KBM-7 (cell line): Measurements from ENCODE around the gene TAF6L.
"Not testable (repeated sequence)": the region's sequence is repeated elsewhere in the genome, so short reads cannot be mapped to it uniquely, and the experiment has no call there.

Source experiments
- DNase-seq: peaks from one replicate; pipeline ENCODE4 v3.0.0-alpha.2; 2015
- in situ Hi-C: fragments of 300-500 bp; cut with MboI; formaldehyde crosslinking; loops from 2 replicates; pipeline ENCODE4 v1.14.3; 2020; ENCODE audit warnings: low sequenced_read_pairs, low pct_unique_long_range_greater_than_20kb, mixed read lengths

The TAF6L gene

DNA sequence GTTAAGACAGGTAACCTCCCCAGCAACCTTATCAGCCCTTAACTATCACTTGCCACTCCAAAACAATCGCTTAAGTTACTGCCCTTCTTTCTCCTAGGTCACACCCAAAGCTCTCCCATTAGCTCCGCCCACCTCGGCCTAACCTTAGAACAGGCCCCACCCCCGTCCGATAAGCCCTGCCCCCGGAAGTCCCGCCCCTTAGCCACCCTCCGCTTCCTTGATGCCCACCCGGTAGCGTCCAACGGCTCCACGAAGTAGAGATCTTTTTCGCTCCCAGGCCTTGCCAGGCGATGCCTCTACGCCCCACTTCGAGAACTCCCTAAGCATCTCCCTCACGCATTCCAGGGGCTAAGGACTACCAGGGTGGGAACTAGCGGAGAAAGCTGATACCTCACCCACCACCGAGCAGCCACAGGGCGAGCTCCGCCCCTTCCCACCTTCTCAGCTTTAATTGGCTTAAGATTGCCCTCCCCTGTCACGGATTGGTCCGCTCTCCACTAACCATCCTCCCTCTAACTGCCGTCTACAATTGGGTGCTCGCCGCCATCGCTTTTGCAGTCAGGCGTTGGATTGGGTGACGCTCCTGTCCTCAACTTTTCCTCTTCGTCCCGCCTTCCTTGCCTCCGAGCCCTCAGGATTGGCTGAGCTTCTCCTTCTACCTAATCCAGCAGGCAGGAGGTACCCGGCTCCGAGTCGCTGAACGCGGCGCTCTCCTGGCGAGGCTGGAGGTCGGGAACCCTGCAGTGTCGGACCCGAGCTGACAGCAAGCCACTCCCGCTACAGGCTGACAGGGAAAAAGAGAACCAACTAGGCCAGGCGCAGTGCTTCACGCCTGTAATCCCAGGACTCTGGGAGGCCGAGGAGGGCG, 17.2 kb upstream of the TAF6L start, which contains the start of gene ZBTB3:
Gene ZBTB3 (minus strand): TSS at position 425 of the 868 bp plus-strand sequence. CDS start 496 bp downstream, outside the sequence.
- peak; percentile 100 for DNase-seq
- in situ Hi-C loops, result no loop called here

DNA sequence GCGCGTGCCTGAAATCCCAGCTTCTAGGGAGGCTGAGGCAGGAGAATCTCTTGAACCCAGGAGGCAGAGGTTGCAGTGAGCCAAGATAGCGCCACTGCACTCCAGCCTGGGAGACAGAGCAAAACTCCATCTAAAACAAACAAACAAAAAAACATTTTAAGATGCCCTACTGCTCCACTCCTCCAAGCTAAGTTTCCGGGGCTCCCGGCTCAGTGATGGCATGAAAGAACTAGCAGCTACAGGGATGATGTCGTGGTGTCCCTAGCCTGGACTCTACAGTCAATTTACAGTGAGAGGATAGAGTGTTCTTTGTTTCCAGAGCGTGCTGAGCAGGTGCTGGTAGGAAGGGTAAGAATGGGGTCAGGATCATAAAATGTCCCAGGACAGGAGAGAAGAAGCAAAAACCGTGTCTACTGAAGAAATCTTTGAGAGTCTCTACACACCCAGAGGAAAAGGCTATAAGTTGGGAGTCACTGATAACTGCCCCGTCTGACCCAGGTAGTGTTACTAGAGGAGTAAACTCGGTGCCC, 16.0 kb upstream of the TAF6L start:
- DNase-seq, result no peak
- in situ Hi-C loops, result no loop called here

DNA sequence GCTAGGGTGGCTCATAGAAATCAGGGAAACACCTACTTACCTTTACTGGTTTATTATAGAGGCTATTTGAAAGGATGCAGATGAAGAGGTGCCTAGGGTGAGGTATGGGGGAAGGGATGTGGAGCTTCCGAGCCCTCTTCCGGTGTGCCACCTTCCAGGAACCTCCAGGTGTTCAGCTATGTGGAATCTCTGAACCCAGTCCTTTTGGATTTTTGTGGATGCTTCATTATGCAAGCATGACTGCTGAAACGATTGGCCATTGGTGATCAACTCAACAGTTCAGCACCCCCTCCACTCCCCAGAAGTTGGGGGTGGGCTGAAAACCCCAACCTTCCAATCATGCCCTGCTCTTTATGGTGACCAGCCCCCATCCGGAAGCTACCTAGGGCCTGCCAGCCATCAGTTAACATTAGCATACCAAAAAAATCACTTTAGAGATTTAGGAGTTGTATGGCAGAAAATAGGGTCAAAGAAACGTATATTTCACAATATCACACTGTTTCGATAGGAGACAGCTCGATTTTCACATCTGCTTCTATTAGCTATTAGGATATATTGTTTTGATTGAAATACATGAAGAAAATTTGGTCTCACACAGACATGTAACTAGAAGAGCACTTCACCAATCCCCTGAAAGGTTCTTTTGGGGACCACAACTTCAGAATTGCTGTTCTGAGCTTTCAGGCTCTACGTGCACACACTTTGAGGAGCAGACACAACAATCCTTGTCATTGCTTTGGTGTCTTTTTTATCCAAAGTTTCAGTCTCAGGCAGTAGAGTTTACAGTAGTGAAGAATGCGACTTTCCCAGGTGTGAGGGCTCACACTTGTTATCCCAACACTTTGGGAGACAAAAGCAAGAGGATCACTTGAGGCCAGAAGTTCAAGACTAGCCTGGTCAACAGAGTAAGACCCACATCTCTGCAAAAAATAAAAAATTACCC, 13.1 kb upstream of the TAF6L start:
- no peak for DNase-seq
- in situ Hi-C loops, result no loop called here

DNA sequence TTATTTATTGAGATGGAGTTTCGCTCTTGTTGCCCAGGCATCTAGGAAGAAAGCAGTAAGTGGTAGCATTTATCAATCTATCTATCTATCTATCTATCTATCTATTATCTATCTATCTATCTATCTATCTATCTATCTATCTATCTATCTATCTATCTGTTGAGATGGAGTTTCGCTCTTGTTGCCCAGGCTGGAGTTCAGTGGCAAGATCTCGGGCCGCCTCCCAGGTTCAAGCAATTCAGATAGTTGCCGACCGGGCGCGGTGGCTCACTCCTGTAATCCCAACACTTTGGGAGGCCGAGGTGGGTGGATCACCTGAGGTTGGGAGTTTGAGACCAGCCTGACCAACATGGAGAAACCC, 10.3 kb upstream of the TAF6L start:
- DNase-seq, in situ Hi-C loops: not testable (repeated sequence)

DNA sequence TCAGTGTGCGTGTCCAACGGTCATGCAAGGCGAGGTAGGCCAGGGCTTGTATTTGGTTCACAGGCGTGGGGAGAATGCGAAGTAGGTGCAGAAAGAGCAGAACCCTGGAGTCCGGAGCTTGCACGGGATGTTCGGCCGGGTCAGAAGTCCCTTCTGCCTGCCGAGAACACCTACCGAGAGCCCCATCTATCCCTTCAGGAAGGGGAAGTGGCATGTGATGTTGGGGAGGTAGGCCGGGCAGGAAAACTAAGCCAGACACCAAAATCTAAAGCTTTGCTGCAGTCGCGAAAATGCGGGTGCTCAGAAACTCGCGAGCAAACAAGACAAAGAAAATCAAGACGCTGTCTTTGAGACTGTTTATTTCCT, 435 bp upstream of the TAF6L start:
- in situ Hi-C loops, result no loop called here
- DNase-seq, result no peak

DNA sequence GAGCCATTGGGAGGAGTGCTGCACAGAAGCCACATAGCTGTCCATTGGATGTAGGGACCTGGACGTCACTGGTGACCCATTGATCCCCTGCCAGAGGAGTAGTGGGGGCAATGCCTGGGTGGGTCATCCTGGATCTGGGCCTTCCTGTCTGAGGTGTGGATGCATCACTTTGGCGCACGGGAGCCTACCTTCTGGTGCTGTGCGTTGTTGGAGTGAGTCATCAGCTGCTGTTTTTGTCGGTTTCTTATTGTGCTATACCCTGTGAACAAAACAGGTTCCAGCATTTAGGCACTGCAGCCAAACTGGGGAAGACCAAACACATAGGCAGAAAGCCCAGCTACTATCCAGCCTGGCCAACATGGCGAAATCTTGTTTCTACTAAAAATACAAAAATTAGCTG, 3.2 kb downstream of the TAF6L start:
- in situ Hi-C loops, result no loop called here
- no peak for DNase-seq

DNA sequence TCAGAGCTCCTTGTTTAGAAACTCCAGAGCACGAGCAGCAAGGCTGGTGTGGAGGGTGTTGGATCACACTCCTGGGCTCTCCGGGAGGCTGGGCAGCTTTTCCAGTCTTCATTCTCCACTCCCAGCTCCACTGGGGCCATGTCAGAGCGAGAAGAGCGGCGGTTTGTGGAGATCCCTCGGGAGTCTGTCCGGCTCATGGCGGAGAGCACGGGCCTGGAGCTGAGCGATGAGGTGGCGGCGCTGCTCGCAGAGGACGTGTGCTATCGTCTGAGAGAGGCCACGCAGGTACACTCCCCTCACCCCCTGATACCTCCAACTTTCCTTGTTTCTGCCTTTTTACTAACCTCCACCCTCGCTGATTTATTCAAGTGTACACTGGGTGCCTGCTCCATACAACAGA, 4.5 kb downstream of the TAF6L start:
- in situ Hi-C loops, result no loop called here
- no peak for DNase-seq

DNA sequence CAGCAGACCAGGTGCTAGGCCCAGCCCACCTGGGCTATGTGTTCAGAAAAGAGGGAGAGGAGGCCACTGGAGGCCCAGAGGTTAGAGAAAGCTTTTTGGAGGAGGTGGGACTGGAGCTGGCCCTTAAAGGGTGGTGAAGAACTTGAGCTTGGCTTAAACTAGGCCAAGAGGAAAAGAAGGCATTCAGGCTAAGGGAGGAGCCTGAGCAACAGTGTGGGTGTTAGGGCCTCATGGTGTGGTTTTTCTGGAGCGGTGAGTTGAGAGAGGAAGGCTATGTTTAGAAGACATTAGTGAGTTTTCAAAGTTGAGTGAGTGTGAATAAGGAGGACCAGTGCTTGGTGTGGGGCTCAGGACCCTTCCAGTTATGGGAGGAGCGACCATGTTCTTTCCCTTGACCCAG, 6.2 kb downstream of the TAF6L start:
- in situ Hi-C loops, result no loop called here
- DNase-seq, result no peak

DNA sequence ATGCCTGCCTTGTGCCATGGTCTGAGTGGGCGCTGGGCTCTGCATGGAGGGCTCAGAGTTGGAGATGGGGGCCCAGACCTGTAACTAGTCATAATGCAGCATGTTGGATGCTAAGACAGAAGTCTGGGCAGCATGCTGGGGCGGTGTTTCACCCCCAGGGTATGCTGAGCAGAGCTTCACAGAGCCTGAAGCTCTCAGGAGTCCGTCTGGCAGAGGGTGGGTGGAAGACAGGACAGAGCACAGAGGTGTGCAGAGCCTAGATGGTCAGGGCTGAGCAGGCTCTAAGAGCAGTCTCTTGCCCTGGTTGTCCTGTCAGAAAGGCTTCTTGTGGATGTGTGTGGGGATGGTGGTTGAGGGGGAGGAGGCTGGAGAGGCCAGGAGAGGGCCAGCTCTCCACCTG, 7.2 kb downstream of the TAF6L start:
- no peak for DNase-seq
- in situ Hi-C loops, result no loop called here

DNA sequence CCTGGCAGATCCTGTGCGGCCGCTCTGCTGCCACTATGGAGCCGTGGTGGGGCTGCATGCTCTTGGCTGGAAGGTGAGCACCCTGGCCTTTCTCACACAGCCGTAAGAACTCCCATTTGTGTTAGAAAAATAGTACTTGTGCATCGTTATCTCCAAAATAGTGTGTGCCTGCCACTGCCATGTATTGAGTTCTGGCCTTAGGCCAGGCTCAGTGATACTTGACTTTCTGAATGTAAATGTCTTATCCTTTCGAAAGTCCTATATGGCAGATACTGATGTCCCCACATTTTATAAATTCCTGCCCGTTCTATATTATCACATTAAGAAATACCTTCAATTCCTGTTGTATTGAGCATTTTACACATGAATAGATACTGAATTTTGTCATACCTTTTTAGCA, 11.6 kb downstream of the TAF6L start:
- in situ Hi-C loops, result no loop called here
- DNase-seq, result no peak

DNA sequence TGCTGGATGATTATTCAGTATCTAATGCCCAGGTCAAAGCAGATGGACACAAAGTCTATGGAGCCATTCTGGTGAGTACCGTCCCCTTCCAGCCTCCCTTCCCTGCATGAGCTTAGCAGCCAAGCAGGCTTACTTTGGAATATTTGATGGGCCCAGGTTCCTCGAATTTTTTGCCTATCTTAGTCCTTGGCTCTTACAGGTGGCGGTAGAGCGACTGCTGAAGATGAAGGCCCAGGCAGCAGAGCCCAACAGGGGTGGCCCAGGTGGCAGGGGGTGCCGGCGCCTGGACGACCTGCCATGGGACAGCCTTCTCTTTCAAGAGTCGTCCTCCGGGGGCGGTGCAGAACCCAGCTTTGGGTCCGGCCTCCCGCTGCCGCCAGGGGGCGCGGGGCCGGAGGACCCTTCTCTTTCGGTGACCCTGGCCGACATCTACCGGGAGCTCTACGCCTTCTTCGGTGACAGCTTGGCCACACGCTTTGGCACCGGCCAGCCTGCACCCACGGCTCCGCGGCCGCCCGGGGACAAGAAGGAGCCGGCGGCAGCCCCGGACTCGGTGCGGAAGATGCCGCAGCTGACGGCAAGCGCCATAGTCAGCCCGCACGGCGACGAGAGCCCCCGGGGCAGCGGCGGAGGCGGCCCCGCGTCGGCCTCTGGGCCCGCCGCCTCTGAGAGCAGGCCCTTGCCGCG, 15.3 kb downstream of the TAF6L start:
- DNase-seq, result peak; percentile 91
- in situ Hi-C loops, result no loop called here

DNA sequence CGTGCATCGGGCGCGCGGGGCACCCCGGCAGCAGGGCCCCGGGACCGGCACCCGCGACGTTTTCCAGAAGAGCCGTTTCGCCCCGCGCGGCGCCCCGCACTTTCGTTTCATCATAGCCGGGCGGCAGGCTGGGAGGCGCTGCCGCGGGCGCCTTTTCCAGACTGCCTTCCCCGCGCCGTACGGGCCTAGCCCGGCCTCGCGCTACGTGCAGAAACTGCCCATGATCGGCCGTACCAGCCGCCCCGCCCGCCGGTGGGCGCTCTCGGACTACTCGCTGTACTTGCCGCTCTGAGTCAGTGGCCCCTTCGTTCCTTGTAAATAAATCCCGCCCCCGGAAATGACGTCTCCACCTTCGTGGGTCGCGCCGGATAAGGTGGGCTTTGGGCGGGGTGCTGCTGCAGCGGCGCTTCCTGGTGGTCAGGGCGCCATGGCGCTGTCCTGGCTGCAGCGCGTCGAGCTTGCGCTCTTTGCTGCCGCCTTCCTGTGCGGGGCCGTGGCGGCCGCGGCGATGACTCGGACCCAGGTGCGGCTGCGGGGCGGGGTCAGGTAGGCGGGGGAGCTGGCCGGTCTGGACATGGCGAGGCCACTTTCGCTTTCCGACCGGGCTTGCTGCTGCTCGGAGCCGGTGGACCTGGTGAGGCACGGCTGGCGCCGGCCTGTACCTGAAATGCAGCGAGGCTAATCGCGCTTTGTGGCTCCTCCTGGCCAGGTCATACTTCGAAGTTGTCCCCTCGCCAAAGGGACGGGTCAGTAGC, 16.0 kb downstream of the TAF6L start, which contains the start of gene TMEM179B:
Gene TMEM179B (plus strand): TSS at position 398 of the 755 bp plus-strand sequence. CDS start 30 bp downstream, at position 428.
- DNase-seq, result peak; percentile 97
- in situ Hi-C loops, result no loop called here

DNA sequence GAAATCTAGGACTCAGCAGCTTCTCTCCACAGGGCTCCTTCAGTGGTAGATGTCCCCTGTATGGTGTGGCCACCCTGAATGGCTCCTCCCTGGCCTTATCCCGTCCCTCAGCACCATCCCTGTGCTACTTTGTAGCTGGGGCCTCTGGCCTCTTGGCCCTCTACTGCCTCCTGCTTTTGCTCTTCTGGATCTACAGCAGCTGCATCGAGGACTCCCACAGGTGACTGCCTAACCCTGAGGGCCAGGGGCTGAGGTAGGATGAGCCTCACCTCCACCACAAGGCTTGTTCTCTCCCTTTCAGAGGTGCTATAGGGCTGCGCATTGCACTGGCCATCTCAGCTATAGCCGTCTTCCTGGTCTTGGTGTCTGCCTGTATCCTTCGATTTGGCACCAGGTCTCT, 17.8 kb downstream of the TAF6L start:
- in situ Hi-C loops, result no loop called here
- DNase-seq, result no peak

DNA sequence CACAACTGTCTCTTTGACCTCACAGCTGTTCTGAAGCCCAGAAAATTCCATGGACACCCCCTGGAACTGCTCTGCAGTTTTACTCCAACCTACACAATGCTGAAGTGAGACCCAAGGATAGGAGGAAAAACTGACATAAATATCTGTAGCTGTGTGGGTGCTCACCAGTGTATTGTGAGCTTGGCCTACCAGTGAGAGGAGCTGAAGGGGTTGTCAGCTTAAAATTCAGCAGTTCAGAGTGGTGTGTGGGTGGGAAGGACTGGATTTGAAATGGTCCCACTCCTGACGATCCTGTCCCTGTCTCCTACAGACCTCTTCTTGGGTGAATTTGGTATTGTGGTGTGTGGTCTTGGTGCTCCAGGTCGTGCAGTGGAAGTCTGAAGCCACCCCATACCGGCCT, 18.4 kb downstream of the TAF6L start:
- in situ Hi-C loops, result no loop called here
- DNase-seq, result no peak

DNA sequence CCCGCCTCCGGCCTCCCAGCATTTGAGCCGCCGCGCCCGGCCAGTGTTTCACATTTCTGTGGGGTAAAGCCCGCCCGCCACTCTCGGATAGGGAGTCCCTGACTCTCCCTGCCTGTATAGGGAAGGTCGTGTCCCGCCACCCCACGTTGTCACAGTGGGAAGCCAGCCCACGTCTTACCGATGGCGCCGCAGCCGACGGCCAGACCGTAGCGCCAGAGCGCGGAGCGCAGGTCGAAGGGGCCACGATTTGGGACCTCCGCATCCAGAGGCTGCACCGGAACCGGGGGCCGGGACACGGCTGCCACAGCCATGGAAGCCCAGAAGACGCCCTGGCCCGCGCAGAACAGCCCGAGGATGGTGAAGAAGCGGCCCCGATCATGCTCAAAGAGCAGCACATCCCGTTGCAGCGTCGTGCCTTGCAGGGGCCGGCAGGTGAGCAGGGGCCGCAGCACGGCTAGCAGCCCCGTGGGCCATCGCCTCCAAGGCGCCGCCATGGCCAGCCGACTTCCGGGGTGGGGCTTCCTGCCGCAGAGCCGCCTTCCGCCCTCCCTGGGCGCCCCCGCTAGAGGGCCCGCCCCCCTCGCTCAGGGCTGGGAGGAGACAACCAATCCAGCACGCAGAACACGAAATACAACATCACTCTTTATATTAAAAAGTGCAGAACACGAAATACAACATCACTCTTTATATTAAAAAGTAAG, 20.5 kb downstream of the TAF6L start, which contains the start of gene TMEM223:
Gene TMEM223 (minus strand): TSS at position 506 of the 701 bp plus-strand sequence. CDS start 12 bp downstream, at position 494.
- in situ Hi-C loops, result no loop called here
- peak; percentile 87 for DNase-seq

DNA sequence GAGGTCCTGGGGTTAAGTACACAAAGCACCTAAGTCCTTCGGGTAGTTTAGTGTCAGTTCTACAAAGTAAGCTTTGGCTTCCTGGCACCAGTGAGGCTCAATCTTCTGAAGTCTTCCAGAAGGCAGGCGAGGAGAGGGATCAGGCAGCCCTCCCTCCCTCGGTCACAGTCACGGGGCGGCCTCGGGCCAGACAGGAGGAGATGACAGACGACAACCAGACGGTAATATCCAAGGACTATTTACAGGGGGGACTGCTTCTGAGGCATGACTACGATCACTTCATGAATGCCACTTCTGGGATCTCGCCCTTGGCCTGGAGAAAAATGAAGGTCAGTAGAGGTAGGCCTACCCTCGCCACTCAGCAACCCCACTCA, 21.0 kb downstream of the TAF6L start:
- no peak for DNase-seq

DNA sequence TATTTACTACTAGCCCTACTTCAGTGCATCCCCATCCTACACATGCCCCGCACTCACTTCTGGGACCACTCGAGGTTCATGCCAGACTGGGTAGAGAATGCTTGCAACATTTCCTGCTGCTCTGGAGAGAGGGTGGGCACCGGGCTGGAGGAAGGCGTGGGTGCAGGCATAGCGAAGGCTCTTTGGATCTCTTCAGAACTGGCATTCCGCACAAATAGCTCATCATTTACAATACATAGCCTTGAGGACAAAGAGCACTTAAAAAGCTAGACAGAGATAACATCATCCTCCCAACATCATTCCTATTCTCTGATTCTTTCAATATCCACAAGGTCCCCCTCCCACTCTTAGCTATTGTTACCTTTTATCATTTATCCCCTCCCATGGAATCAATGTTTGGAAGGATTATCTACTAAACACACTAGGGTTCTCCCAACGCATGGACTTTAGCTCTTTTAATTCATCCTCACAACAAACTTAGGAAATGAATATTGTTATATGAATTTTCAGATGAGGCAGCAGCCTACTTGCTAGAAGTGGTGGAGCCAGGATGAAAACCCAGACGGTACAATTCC, 23.1 kb downstream of the TAF6L start:
- in situ Hi-C loops, result no loop called here
- DNase-seq, result no peak

More for the DNA sequence above, 21.0 kb downstream of the TAF6L start:
- in situ Hi-C loops, result no loop called here

DNA sequence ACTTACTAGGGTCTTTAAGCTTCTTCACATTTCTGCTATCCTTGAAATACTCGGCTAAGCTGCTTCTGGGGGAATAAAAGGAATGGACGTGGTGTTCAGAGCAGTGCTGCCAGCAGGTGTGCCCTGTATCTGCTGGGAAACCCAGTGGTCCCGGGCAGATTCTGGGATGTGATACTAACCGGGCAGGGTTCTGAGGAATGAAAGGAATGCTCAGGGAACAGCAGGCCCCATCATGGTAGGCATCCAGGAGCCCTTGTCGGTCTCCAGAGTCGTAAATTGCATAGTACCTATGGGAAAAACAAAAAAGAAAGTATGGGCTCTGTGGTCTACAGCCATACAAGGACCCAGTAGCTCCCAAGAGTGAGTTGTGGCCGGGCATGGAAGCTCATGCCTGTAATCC, 25.1 kb downstream of the TAF6L start:
- no peak for DNase-seq

More for the DNA sequence above, 25.1 kb downstream of the TAF6L start:
- in situ Hi-C loops, result no loop called here
